IMR-90 (cell line): ENCODE results near the gene KNTC1. TPM values are rescaled to one million over a fixed set of nuclear protein-coding genes. Genes with fewer than 3 reads are reported as not detected.
"Not testable (repeated sequence)": the region's sequence is repeated elsewhere in the genome, so short reads cannot be mapped to it uniquely, and the experiment has no call there.

ENCODE experiments used
- ATAC-seq: fragments of 200-7000 bp; cut with Tn5 transposase; 2 replicates; pipeline ENCODE4 v1.9.1; 2020; ENCODE audit warnings: low read depth, mild to moderate bottlenecking, moderate library complexity
- BruUV-seq: library from RNA; stranded (reverse); fragments of 400-500 nt; replicated peaks from 2 replicates; lab custom pipeline; 2021; lab: Mats Ljungman, UMichigan
- CTCF ChIA-PET: fragments of 300-600 bp; formaldehyde crosslinking; extraction: SDS; loops from one replicate; lab custom pipeline; 2021; ENCODE audit warnings: antibody characterized with exemption; lab: Yijun Ruan, JAX
- POLR2A ChIA-PET: fragments of 300-600 bp; sonication (Branson Sonifier 250); formaldehyde crosslinking; loops from one replicate; lab custom pipeline; 2022; ENCODE audit warnings: antibody characterized with exemption; ENCODE audit not compliant: unreplicated experiment; lab: Charles Lee
- DNase-seq: peaks from one replicate; pipeline ENCODE4 v3.0.0; 2013
- H2AFZ ChIP-seq: replicated peaks from 2 replicates; pipeline ENCODE3; 2013; ENCODE audit warnings: low read length, mild to moderate bottlenecking; ENCODE audit not compliant: poor library complexity
- H2AK5ac ChIP-seq: 2 replicates; pipeline ENCODE4 v1.6.1; 2013; ENCODE audit warnings: low read depth, low read length, inconsistent platforms
- H2AK9ac ChIP-seq: replicated peaks from 2 replicates; pipeline ENCODE3; 2013; ENCODE audit warnings: mild to moderate bottlenecking, low read depth, low read length, moderate library complexity; ENCODE audit not compliant: poor library complexity
- H2BK120ac ChIP-seq: 2 replicates; pipeline ENCODE4 v1.6.1; 2013; ENCODE audit warnings: low read depth, low read length, inconsistent platforms
- H2BK15ac ChIP-seq: 3 replicates; pipeline ENCODE4 v1.6.1; 2013; ENCODE audit warnings: low read depth, low read length, inconsistent platforms
- H2BK20ac ChIP-seq: 2 replicates; pipeline ENCODE4 v1.6.1; 2013; ENCODE audit warnings: low read depth, mild to moderate bottlenecking, inconsistent platforms, low read length, moderate library complexity
- H2BK5ac ChIP-seq: 2 replicates; pipeline ENCODE4 v1.6.1; 2013; ENCODE audit warnings: mild to moderate bottlenecking, low read depth, low read length, inconsistent platforms; ENCODE audit not compliant: poor library complexity, severe bottlenecking
- H3K14ac ChIP-seq: replicated peaks from 2 replicates; pipeline ENCODE4 v1.6.1; 2013; ENCODE audit warnings: low read depth, low read length, inconsistent platforms
- H3K18ac ChIP-seq: 2 replicates; pipeline ENCODE4 v1.6.1; 2013; ENCODE audit warnings: low read depth, low read length, control low read depth
- H3K23ac ChIP-seq: 2 replicates; pipeline ENCODE4 v1.6.1; 2013; ENCODE audit warnings: low read depth, low read length, inconsistent platforms
- H3K27ac ChIP-seq: 2 replicates; pipeline ENCODE4 v1.5.1; 2013; ENCODE audit warnings: mild to moderate bottlenecking, control low read depth, low read length; ENCODE audit not compliant: insufficient read depth
- H3K27me3 ChIP-seq: 2 replicates; pipeline ENCODE4 v1.6.1; 2013; ENCODE audit warnings: low read length; ENCODE audit not compliant: control insufficient read depth, insufficient read depth
- H3K36me3 ChIP-seq: 2 replicates; pipeline ENCODE4 v1.6.1; 2013; ENCODE audit warnings: low read length, mixed read lengths; ENCODE audit not compliant: control insufficient read depth, insufficient read depth
- H3K4ac ChIP-seq: 2 replicates; pipeline ENCODE4 v1.6.1; 2013; ENCODE audit warnings: low read depth, low read length, inconsistent platforms
- H3K4me1 ChIP-seq: 2 replicates; pipeline ENCODE4 v1.6.1; 2013; ENCODE audit warnings: low read length, mixed read lengths; ENCODE audit not compliant: control insufficient read depth, insufficient read depth
- H3K4me2 ChIP-seq: 2 replicates; pipeline ENCODE4 v1.6.1; 2013; ENCODE audit warnings: low read depth, mild to moderate bottlenecking, control low read depth, low read length, moderate library complexity
- H3K4me3 ChIP-seq: 2 replicates; pipeline ENCODE4 v1.5.1; 2013; ENCODE audit warnings: low read depth, mild to moderate bottlenecking, control low read depth, low read length, moderate library complexity; ENCODE audit not compliant: insufficient read depth
- H3K56ac ChIP-seq: 2 replicates; pipeline ENCODE4 v1.6.1; 2013; ENCODE audit warnings: low read length, inconsistent platforms; ENCODE audit not compliant: insufficient read depth; ENCODE audit errors: extremely low read depth
- H3K79me1 ChIP-seq, 2 experiments: 2 replicates each; pipeline ENCODE4 v1.6.1; 2013; ENCODE audit warnings: low read length in 2 of 2, inconsistent platforms in 1 of 2, low read depth in 1 of 2
- H3K9ac ChIP-seq: 2 replicates; pipeline ENCODE4 v1.6.1; 2013; ENCODE audit warnings: low read depth, low read length, control low read depth
- H3K9me1 ChIP-seq: 2 replicates; pipeline ENCODE4 v1.6.1; 2013; ENCODE audit warnings: low read length, inconsistent platforms; ENCODE audit not compliant: insufficient read depth
- H3K9me3 ChIP-seq: 2 replicates; pipeline ENCODE4 v1.6.1; 2013; ENCODE audit warnings: low read length; ENCODE audit not compliant: control insufficient read depth, insufficient read depth
- H4K20me1 ChIP-seq: 2 replicates; pipeline ENCODE4 v1.6.1; 2013; ENCODE audit warnings: low read length, inconsistent platforms; ENCODE audit not compliant: insufficient read depth
- H4K5ac ChIP-seq: 2 replicates; pipeline ENCODE4 v1.6.1; 2013; ENCODE audit warnings: mild to moderate bottlenecking, low read depth, low read length, control low read depth
- H4K8ac ChIP-seq, 2 experiments: 2 replicates each; pipeline ENCODE4 v1.6.1; 2013; ENCODE audit warnings: low read depth in 2 of 2, low read length in 2 of 2, control low read depth in 1 of 2, inconsistent platforms in 1 of 2
- H4K91ac ChIP-seq: 2 replicates; pipeline ENCODE4 v1.6.1; 2013; ENCODE audit warnings: low read depth, low read length, inconsistent platforms; ENCODE audit not compliant: insufficient read depth
- CEBPB ChIP-seq: IDR thresholded peaks from 2 replicates; pipeline ENCODE4 v1.6.1; 2012; ENCODE audit warnings: low read depth, low read length, improper control_type of control experiment
- WGBS, 2 experiments: methylation state at CpG; one replicate each; pipeline versions ENCODE4 v1.1.5 to v1.1.7; 2013; ENCODE audit warnings: missing lambda C conversion rate in 2 of 2; ENCODE audit not compliant: insufficient read length in 1 of 2; ENCODE audit errors: extremely low coverage in 2 of 2; 5-methylcytosine and 5-hydroxymethylcytosine counted together
- dilution Hi-C: fragments of 300-500 bp; cut with HindIII; formaldehyde crosslinking; loops from one replicate; pipeline ENCODE4 v1.14.3; 2018; ENCODE audit warnings: low sequenced_read_pairs; ENCODE audit not compliant: unreplicated experiment
- in situ Hi-C: fragments of 300-500 bp; cut with MboI; formaldehyde crosslinking; loops from 3 replicates; pipeline ENCODE4 v1.14.3; 2019; ENCODE audit warnings: low sequenced_read_pairs, inconsistent platforms, mixed read lengths
- intact Hi-C: fragments of 100-400 bp; cut with micrococcal nuclease; formaldehyde crosslinking; loops from 2 replicates; pipeline ENCODE4 v1.10.0; 2022
- polyA plus RNA-seq, 3 experiments: library from polyadenylated mRNA; depleted of rRNA; stranded (reverse); fragments of >200 nt; gene quantifications; 2 replicates each; pipeline ENCODE4 v1.2.3, GENCODE V29; 2012; ENCODE audit warnings: low replicate concordance in 1 of 3
- total RNA-seq: library from RNA; depleted of rRNA; stranded (reverse); fragments of >200 nt; gene quantifications from 2 replicates; pipeline ENCODE4 v1.2.3, GENCODE V29; 2012

Gene KNTC1
- total and polyA plus RNA-seq, 2 of the 4 experiments (the other 2 are of a cell fraction) = 16.6 to 23.7 TPM

- no CpG with 5 or more reads among the region's 6 CpGs for WGBS, 2 experiments
These were observed 40.7 kb upstream of the KNTC1 start for GRCh38 chr12:122486360-122486759.

More at GRCh38 chr12:122486360-122486759, 40.7 kb upstream of the KNTC1 start:
- H3K56ac ChIP-seq, H3K4me1 ChIP-seq, H2AK9ac ChIP-seq, in situ Hi-C loops, POLR2A ChIA-PET, H3K23ac ChIP-seq, H2BK15ac ChIP-seq, H2AFZ ChIP-seq, dilution Hi-C loops, H3K27me3 ChIP-seq, H3K9me1 ChIP-seq, H4K5ac ChIP-seq, H4K20me1 ChIP-seq, H4K8ac ChIP-seq, H4K91ac ChIP-seq, H3K4me3 ChIP-seq, BruUV-seq, H3K4ac ChIP-seq, H3K4me2 ChIP-seq, H2BK20ac ChIP-seq, H2AK5ac ChIP-seq, H3K9ac ChIP-seq, H3K14ac ChIP-seq, H2BK5ac ChIP-seq, intact Hi-C loops, H2BK120ac ChIP-seq, H3K9me3 ChIP-seq, H3K27ac ChIP-seq, H3K18ac ChIP-seq: not testable (repeated sequence)
- DNase-seq (peak; percentile 70), ATAC-seq (0 out of 2 replicates have a peak, but pooled peaks have one; percentile 36)
- TF ChIP-seq CEBPB = peak; percentile 75
- CTCF ChIA-PET = interaction anchor here (0.5 to 0.8 kb wide), 2 partner anchors 15 to 1982 kb away, joined by 3 to 5 read pairs; no protein-coding TSS in a partner anchor
- Histone ChIP-seq H3K36me3 (peaks cover 38% of the 10 kb centered on the region), H3K79me1 (peaks cover 13 to 45% of the 10 kb centered on the region in 2 experiments)
